Measurements from ENCODE around the gene NPC2. TPM values are rescaled to one million over a fixed set of nuclear protein-coding genes. Genes with fewer than 3 reads are reported as not detected.

Gene NPC2
- total RNA-seq, 2 donors from 2014 or later, result 625 to 762 TPM

GRCh38 chr14:74521756-74522155 lies 28.7 kb upstream of the NPC2 start:
- Histone ChIP-seq H3K27ac (no peak overlapping the region), H3K27me3 (replicated peaks; ENCODE audit: insufficient read depth) (no peaks in the 10 kb centered on the region), H3K4me1 (replicated peaks) (no peaks in the 10 kb centered on the region), H3K9me3 (no peaks in the 10 kb centered on the region), H3K4me3 (no peak overlapping the region), H3K36me3 (peaks cover 0 to 7% of the 10 kb centered on the region in 2 donors)
- DNase-seq (ENCODE audit: low spot score), result no peak
- intact Hi-C loops (cut with DNase I), result no loop called here
- 92% methylated on average over 10 of the region's 10 CpGs for WGBS
- TF ChIP-seq CTCF (IDR thresholded peaks at IDR 0.05) (no peak), POLR2A (IDR thresholded peaks at IDR 0.05) (no peak), POLR2AphosphoS5 (IDR thresholded peaks at IDR 0.05) (no peak)

GRCh38 chr14:74519316-74520074 lies 26.4 kb upstream of the NPC2 start:
- Histone ChIP-seq H3K27ac (no peak overlapping the region), H3K9me3 (no peaks in the 10 kb centered on the region), H3K4me1 (replicated peaks) (no peaks in the 10 kb centered on the region), H3K36me3 (peaks cover 0 to 7% of the 10 kb centered on the region in 2 donors), H3K4me3 (no peak overlapping the region), H3K27me3 (replicated peaks; ENCODE audit: insufficient read depth) (no peaks in the 10 kb centered on the region)
- 80% methylated on average over 6 of the region's 6 CpGs for WGBS
- no peak for TF ChIP-seq POLR2A (IDR thresholded peaks at IDR 0.05)
- no peak for TF ChIP-seq POLR2AphosphoS5 (IDR thresholded peaks at IDR 0.05)
- no peak for TF ChIP-seq CTCF (IDR thresholded peaks at IDR 0.05)
- DNase-seq (ENCODE audit: low spot score), result no peak
- intact Hi-C loops (cut with DNase I), result no loop called here

- Histone ChIP-seq H3K4me1 (replicated peaks) (no peaks in the 10 kb centered on the region), H3K27ac (no peak overlapping the region), H3K9me3 (no peaks in the 10 kb centered on the region), H3K27me3 (replicated peaks; ENCODE audit: insufficient read depth) (no peaks in the 10 kb centered on the region), H3K4me3 (no peak overlapping the region), H3K36me3 (peaks cover 0 to 7% of the 10 kb centered on the region in 2 donors)
- WGBS, result 27% methylated on average over 6 of the region's 6 CpGs
- peak; percentile 38 for DNase-seq (ENCODE audit: low spot score)
- no peak for TF ChIP-seq POLR2A (IDR thresholded peaks at IDR 0.05)
- peak; percentile 13 for TF ChIP-seq POLR2AphosphoS5 (IDR thresholded peaks at IDR 0.05)
- intact Hi-C loops (cut with DNase I), result no loop called here
These were observed 25.1 kb upstream of the NPC2 start for GRCh38 chr14:74518221-74518620.

- TF ChIP-seq POLR2A (IDR thresholded peaks at IDR 0.05) (no peak), CTCF (IDR thresholded peaks at IDR 0.05) (no peak), POLR2AphosphoS5 (IDR thresholded peaks at IDR 0.05) (no peak)
- no peak overlapping the region for H3K27ac ChIP-seq
These were observed 24.6 kb upstream of the NPC2 start for GRCh38 chr14:74517731-74518130.

GRCh38 chr14:74516451-74517160 lies 23.5 kb upstream of the NPC2 start:
- Histone ChIP-seq H3K4me3 (no peak overlapping the region), H3K9me3 (no peaks in the 10 kb centered on the region), H3K27me3 (replicated peaks; ENCODE audit: insufficient read depth) (no peaks in the 10 kb centered on the region), H3K36me3 (peaks cover 0 to 4% of the 10 kb centered on the region in 2 donors), H3K27ac (no peak overlapping the region), H3K4me1 (replicated peaks) (no peaks in the 10 kb centered on the region)
- DNase-seq (ENCODE audit: low spot score), result no peak
- 85% methylated on average over 12 of the region's 12 CpGs for WGBS
- intact Hi-C loops (cut with DNase I), result no loop called here
- TF ChIP-seq CTCF (IDR thresholded peaks at IDR 0.05), result no peak
- no peak for TF ChIP-seq POLR2A (IDR thresholded peaks at IDR 0.05)
- TF ChIP-seq POLR2AphosphoS5 (IDR thresholded peaks at IDR 0.05), result no peak

More at GRCh38 chr14:74517731-74518130, 24.6 kb upstream of the NPC2 start:
- Histone ChIP-seq H3K9me3 (no peaks in the 10 kb centered on the region), H3K27me3 (replicated peaks; ENCODE audit: insufficient read depth) (no peaks in the 10 kb centered on the region), H3K4me1 (replicated peaks) (no peaks in the 10 kb centered on the region), H3K36me3 (peaks cover 0 to 7% of the 10 kb centered on the region in 2 donors), H3K4me3 (no peak overlapping the region)
- no peak for DNase-seq (ENCODE audit: low spot score)
- WGBS, result 63% methylated on average over 4 of the region's 4 CpGs
- intact Hi-C loops (cut with DNase I), result no loop called here
